GM21367 (cell line): Measurements from ENCODE around the gene TRAK1.
A peak's percentile ranks its signal among the peaks of the same experiment; 100 is the strongest.

Source experiments
- ATAC-seq: cut with Tn5 transposase; IDR thresholded peaks from one replicate; pipeline ENCODE4 v1.9.1; 2021; ENCODE audit not compliant: unreplicated experiment

TRAK1 gene

GRCh38 chr3:42068303-42069088 is 22.7 kb upstream of the TRAK1 start:
- ATAC-seq, result no peak

GRCh38 chr3:42070089-42070488 is 21.1 kb upstream of the TRAK1 start:
- ATAC-seq, result no peak

- no peak for ATAC-seq
Observed at GRCh38 chr3:42070524-42070923, 20.6 kb upstream of the TRAK1 start.

GRCh38 chr3:42071904-42072812 is 19.0 kb upstream of the TRAK1 start:
- ATAC-seq, result peak; percentile 51

GRCh38 chr3:42072831-42073301 is 18.3 kb upstream of the TRAK1 start:
- ATAC-seq, result no peak

GRCh38 chr3:42077785-42078184 is 13.4 kb upstream of the TRAK1 start:
- ATAC-seq, result no peak

- ATAC-seq, result no peak
Observed at GRCh38 chr3:42078677-42079076, 12.5 kb upstream of the TRAK1 start.

- ATAC-seq, result no peak
Observed at GRCh38 chr3:42079701-42080452, 11.3 kb upstream of the TRAK1 start.

GRCh38 chr3:42080453-42080872 is 10.7 kb upstream of the TRAK1 start:
- no peak for ATAC-seq

- no peak for ATAC-seq
Observed at GRCh38 chr3:42081838-42082473, 9.2 kb upstream of the TRAK1 start.

- no peak for ATAC-seq
Observed at GRCh38 chr3:42084586-42084985, 6.6 kb upstream of the TRAK1 start.

- no peak for ATAC-seq
Observed at GRCh38 chr3:42085641-42086376, 5.3 kb upstream of the TRAK1 start.

GRCh38 chr3:42088803-42089530 is 2.2 kb upstream of the TRAK1 start:
- ATAC-seq, result no peak

- no peak for ATAC-seq
Observed at GRCh38 chr3:42092006-42092405, 849 bp downstream of the TRAK1 start.

- ATAC-seq, result peak; percentile 66
Observed at GRCh38 chr3:42094128-42094527, 3.0 kb downstream of the TRAK1 start.

- no peak for ATAC-seq
Observed at GRCh38 chr3:42094691-42095391, 3.7 kb downstream of the TRAK1 start.

GRCh38 chr3:42095540-42095939 is 4.4 kb downstream of the TRAK1 start:
- ATAC-seq, result no peak

GRCh38 chr3:42096796-42097565 is 5.8 kb downstream of the TRAK1 start:
- ATAC-seq, result no peak
